ENCODE measurements around the gene ELAC2. TPM values are rescaled to one million over a fixed set of nuclear protein-coding genes. Genes with fewer than 3 reads are reported as not detected.
A peak's percentile ranks its signal among the peaks of the same experiment; 100 is the strongest.
"Not testable (repeated sequence)": the region's sequence is repeated elsewhere in the genome, so short reads cannot be mapped to it uniquely, and the experiment has no call there.

The ELAC2 gene
- polyA plus RNA-seq, 1 experiment, result 71.0 TPM

GRCh38 chr17:12979246-12979645 is 38.6 kb downstream of the ELAC2 start:
- Histone ChIP-seq H3K4me3 (ENCODE audit: low read depth, low read length) (no peak overlapping the region), H3K36me3 (ENCODE audit: control insufficient read depth, insufficient read depth, low read length) (no peaks in the 10 kb centered on the region), H3K27me3 (ENCODE audit: control insufficient read depth, insufficient read depth, low read length) (no peaks in the 10 kb centered on the region)
- ChIA-PET POLR2A (no interaction called here), CTCF (no interaction called here)
- DNase-seq (ENCODE audit: low read depth), result no peak
- TF ChIP-seq, protein P1, sequence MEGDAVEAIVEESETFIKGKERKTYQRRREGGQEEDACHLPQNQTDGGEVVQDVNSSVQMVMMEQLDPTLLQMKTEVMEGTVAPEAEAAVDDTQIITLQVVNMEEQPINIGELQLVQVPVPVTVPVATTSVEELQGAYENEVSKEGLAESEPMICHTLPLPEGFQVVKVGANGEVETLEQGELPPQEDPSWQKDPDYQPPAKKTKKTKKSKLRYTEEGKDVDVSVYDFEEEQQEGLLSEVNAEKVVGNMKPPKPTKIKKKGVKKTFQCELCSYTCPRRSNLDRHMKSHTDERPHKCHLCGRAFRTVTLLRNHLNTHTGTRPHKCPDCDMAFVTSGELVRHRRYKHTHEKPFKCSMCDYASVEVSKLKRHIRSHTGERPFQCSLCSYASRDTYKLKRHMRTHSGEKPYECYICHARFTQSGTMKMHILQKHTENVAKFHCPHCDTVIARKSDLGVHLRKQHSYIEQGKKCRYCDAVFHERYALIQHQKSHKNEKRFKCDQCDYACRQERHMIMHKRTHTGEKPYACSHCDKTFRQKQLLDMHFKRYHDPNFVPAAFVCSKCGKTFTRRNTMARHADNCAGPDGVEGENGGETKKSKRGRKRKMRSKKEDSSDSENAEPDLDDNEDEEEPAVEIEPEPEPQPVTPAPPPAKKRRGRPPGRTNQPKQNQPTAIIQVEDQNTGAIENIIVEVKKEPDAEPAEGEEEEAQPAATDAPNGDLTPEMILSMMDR (IDR thresholded peaks at IDR 0.05; ENCODE audit: insufficient read depth, low read depth, low read length), result no peak

- DNase-seq (ENCODE audit: low read depth); POLR2A ChIA-PET; CTCF ChIA-PET: not testable (repeated sequence)
Observed at GRCh38 chr17:12978787-12979186, 39.0 kb downstream of the ELAC2 start.

GRCh38 chr17:12977008-12977751 is 40.6 kb downstream of the ELAC2 start:
- Histone ChIP-seq H3K27me3 (ENCODE audit: control insufficient read depth, insufficient read depth, low read length) (no peaks in the 10 kb centered on the region), H3K4me3 (ENCODE audit: low read depth, low read length) (no peak overlapping the region), H3K36me3 (ENCODE audit: control insufficient read depth, insufficient read depth, low read length) (no peaks in the 10 kb centered on the region)
- DNase-seq (ENCODE audit: low read depth), result no peak
- ChIA-PET CTCF (no interaction called here), POLR2A (no interaction called here)
- TF ChIP-seq, protein P1 (IDR thresholded peaks at IDR 0.05; ENCODE audit: insufficient read depth, low read depth, low read length), result no peak

More at GRCh38 chr17:12978787-12979186, 39.0 kb downstream of the ELAC2 start:
- not testable (repeated sequence) for H3K4me3 ChIP-seq (ENCODE audit: low read depth, low read length); H3K27me3 ChIP-seq (ENCODE audit: control insufficient read depth, insufficient read depth, low read length); H3K36me3 ChIP-seq (ENCODE audit: control insufficient read depth, insufficient read depth, low read length)

GRCh38 chr17:12974005-12974531 is 43.8 kb downstream of the ELAC2 start:
- TF ChIP-seq, protein P1 (IDR thresholded peaks at IDR 0.05; ENCODE audit: insufficient read depth, low read depth, low read length), result no peak
- no peaks in the 10 kb centered on the region for H3K36me3 ChIP-seq (ENCODE audit: control insufficient read depth, insufficient read depth, low read length)
- no peak for DNase-seq (ENCODE audit: low read depth)
- H3K4me3 ChIP-seq (ENCODE audit: low read depth, low read length), result peak overlapping the region; percentile 12; the same call in 1 of the 2 replicates
- ChIA-PET CTCF (no interaction called here), POLR2A (no interaction called here)
- no peaks in the 10 kb centered on the region for H3K27me3 ChIP-seq (ENCODE audit: control insufficient read depth, insufficient read depth, low read length)

DNA sequence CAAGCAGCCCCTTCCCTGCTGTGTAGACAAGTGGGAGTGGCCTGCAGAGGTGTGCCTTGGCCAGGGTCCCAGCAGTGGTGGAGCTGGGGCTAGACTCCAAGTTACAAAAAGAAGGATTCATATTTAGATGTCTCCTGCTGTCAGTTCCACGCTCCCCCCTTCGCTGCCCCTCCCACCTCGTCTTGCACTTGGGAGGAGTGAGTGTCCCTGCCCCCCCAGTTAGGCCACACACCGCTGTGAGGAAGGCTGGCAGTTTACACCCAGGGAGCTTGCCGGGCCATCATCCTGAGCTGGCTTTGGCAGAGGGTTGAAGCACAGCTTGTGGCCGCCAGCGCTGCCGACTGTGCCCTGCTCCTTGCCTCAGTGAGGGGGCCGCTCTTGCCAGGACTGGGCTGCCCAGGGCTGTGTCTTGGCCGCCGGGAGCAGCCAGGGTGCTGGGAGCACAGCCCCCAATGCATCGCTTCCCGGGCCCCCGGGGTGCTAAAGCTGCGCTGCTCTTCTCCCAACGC is 44.3 kb downstream of the ELAC2 start:
- TF ChIP-seq, protein P1 (IDR thresholded peaks at IDR 0.05; ENCODE audit: insufficient read depth, low read depth, low read length), result no peak
- ChIA-PET POLR2A (no interaction called here), CTCF (no interaction called here)
- no peak for DNase-seq (ENCODE audit: low read depth)
- Histone ChIP-seq H3K36me3 (ENCODE audit: control insufficient read depth, insufficient read depth, low read length) (no peaks in the 10 kb centered on the region), H3K4me3 (ENCODE audit: low read depth, low read length) (peak overlapping the region; percentile 12; the same call in 1 of the 2 replicates), H3K27me3 (ENCODE audit: control insufficient read depth, insufficient read depth, low read length) (no peaks in the 10 kb centered on the region)

Measured in BJ (cell line).